Epithelial cell of esophagus (primary cell): Measurements from ENCODE around the gene LHX3.
A peak's percentile ranks its signal among the peaks of the same experiment; 100 is the strongest.

Experiments
- DNase-seq: peaks from one replicate; pipeline ENCODE4 v3.0.0; 2010; ENCODE audit warnings: low read depth
- H3K4me3 ChIP-seq: 2 replicates; pipeline ENCODE4 v1.5.1; 2011; ENCODE audit warnings: mild to moderate bottlenecking, low read length, control low read depth
- TF ChIP-seq, protein P1 (sequence below): IDR thresholded peaks from 2 replicates; pipeline ENCODE4 v1.5.1; 2011; ENCODE audit warnings: low read depth, mild to moderate bottlenecking, low read length, control low read depth, inconsistent platforms; ENCODE audit not compliant: insufficient read depth; ENCODE audit errors: missing control alignments

LHX3 gene

DNA sequence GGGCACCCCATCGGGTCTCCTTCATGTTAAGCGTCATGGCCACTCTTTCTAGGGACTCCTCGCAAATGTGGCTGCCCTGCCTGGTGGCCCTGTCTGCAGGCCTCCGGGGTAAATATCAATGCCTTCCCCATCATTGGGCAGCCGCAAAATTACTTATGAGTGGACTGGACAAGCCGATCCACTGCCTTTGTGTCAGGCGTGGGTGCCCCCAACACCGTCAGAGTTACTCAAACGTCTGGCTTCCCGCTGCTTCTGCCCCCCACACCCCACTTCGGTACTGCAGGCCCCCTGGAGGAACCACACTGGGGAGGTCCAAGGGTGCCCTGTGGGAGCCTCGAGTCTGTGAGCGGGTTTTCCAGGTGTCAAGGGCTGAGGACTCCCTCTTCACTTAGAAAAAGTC lies 3.8 kb downstream of the LHX3 start:
- TF ChIP-seq, protein P1, sequence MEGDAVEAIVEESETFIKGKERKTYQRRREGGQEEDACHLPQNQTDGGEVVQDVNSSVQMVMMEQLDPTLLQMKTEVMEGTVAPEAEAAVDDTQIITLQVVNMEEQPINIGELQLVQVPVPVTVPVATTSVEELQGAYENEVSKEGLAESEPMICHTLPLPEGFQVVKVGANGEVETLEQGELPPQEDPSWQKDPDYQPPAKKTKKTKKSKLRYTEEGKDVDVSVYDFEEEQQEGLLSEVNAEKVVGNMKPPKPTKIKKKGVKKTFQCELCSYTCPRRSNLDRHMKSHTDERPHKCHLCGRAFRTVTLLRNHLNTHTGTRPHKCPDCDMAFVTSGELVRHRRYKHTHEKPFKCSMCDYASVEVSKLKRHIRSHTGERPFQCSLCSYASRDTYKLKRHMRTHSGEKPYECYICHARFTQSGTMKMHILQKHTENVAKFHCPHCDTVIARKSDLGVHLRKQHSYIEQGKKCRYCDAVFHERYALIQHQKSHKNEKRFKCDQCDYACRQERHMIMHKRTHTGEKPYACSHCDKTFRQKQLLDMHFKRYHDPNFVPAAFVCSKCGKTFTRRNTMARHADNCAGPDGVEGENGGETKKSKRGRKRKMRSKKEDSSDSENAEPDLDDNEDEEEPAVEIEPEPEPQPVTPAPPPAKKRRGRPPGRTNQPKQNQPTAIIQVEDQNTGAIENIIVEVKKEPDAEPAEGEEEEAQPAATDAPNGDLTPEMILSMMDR: no peak
- no peak overlapping the region for H3K4me3 ChIP-seq

DNA sequence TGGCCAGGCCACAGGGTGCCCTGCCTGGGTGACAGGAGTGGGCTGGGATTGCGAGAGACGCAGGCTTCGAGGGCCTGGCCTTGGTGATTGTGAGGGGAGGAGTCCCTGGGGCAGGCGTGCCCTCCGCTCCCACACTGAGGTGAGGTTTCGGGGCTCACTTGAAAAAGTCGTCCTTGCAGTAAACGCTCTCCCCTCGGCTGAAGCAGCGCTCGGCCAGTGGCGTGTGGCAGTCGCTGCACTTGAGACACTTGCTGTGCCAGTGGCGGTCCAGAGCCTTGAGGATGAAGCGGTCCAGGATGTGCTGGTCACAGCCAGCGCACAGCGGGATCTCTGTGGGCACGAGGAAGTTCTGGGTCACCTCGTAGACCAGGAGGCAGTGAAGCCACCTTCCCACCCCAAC lies 4.5 kb downstream of the LHX3 start:
- TF ChIP-seq, protein P1: no peak
- H3K4me3 ChIP-seq: no peak overlapping the region
- DNase-seq: no peak

More for the DNA sequence above, 3.8 kb downstream of the LHX3 start:
- no peak for DNase-seq

DNA sequence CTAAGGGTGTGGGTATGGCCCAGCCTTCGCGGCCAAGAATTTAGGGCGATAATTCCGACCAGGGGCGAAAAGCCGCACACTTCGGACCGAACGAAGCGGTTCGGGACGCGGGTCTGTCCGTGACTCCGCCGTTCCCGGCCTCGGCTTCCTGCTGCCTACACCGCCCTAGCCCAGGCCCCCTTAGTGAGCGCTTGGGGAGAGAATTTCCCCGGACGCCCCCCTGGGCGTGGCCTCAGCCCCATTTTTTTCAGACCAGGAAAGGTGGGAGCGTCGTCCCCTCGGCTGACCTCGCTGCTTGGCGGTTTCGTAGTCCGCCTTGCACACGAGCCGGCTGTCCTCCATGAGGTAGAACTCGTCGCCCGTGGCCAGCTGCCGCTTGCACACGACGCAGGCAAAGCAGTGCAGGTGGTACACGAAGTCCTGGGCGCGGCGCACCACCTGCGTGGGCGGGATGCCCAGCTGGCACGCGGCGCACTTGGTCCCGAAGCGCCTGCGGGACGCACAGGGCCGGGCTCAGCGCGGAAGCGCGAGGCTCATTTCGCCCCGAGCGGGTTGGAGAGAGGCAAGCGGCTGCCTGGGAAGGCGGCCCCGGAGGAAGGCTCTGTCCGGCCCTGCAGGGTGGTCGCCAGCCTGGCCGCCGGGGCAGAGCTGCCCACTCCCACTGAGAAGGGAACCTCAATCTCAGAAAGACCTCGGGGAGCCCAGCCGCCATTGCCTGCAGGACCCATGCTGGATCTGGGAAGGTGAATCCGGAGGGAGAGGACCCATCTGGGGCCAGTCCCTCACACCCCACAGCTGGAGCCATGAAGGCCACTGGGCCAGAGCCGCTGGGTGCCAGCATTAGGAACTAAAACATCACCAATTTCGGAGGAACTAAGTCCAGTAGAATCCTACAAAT lies 5.3 kb downstream of the LHX3 start:
- no peak for DNase-seq
- TF ChIP-seq, protein P1: no peak
- H3K4me3 ChIP-seq: no peak overlapping the region

DNA sequence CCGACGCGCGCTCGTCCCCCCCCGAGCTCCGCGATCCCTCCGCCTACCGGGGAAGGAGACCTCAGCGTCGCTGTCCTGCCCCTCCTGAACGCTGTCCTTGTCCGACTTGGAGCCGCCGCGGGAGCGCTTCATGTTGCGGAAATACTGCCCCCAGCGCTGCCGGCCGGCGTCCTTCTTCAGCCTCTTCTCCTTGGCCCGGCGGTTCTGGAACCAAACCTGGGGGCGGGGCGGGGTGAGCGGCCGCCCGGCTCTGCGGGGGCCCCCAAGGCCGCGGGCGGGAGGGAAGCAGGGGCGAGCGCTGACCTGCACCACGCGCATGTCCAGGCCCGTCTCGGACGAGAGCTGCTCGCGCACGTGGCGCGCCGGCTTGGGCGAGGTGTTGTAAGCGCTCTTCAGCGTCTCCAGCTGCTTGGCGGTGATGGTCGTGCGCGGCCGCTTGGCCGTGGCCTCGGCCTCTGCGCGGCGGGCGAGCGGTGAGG lies 6.3 kb downstream of the LHX3 start:
- H3K4me3 ChIP-seq: no peak overlapping the region
- peak; percentile 78 for DNase-seq
- TF ChIP-seq, protein P1: no peak

DNA sequence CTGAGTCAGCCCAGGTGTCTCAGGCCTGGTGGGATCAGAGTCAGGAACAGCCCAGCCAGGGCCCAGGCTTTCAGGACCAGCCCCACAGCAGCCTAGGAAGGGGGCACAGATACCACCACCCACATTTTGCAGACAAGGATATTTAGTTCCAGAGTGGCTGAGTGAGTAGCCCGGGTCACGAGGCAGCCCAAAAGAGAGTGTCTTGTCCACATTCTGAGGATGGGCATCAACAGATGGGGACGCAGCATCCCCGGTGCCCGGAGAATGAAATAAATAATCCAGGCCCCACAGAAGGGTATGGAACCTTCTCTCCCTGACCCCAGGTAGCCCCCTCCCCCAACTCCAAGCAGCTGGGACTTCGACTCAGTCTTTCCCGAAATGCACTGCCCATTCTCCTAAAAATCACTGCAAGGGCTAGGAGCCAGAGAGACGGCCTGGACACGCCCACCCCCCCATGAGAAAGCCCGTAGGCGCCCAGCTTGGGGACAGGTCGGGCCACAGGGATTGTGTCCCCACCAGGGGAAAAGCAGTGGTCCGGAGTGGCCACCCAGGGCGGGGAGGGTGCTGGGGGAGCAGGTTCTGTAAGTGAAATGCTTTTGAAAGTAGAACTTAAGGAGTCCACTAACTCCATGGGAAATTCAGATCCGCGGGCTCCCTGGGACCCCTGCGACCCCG lies 6.9 kb downstream of the LHX3 start:
- DNase-seq: no peak
- no peak overlapping the region for H3K4me3 ChIP-seq
- TF ChIP-seq, protein P1: no peak

DNA sequence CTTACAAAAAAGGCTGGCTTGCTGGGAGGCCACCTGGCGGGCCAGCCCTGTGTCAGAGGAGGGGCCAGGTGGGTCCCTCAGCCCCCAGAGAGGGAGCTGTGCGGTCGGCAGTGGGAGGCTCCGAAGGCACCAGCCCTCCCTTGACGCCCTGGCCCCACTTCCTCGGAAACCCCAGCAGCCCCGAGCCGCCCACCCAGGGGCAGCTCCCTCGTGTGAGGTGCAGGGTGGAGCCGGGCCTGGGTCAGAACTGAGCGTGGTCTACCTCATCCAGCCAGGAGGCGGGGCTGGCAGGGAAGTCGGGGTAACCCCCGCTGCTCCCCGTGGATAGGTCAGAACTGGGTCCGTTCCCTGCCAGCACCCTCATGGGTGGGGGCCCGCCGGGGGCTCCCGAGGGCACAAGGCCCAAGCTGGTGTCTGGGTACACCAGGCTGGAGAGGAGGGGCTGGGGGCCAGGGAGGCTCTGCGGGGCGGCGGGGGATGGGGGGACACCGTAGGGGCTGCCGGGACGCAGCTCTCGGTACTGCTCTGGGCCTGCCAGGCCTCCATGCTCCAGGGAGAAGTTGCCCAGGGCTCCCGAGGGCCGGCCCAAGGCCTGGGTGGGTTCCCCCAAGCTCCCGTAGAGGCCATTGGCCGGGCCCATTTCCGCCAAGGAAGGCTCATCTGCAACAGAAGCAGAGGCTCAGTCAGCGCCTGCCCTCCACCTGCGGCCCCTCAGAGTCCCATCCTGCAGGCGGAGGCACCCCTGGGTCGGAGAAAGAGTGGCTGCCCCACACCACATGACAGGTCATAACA lies 7.6 kb downstream of the LHX3 start:
- H3K4me3 ChIP-seq: no peak overlapping the region
- TF ChIP-seq, protein P1: no peak
- DNase-seq: no peak
